Astrocyte (in vitro differentiated cells and primary cell): Measurements from ENCODE around the gene SLC5A3. TPM values are rescaled to one million over a fixed set of nuclear protein-coding genes. Genes with fewer than 3 reads are reported as not detected.

ENCODE experiments used
- DNase-seq: peaks from one replicate; pipeline ENCODE4 v3.0.0-alpha.2; 2010; ENCODE audit warnings: low read depth
- FAIRE-seq: peaks from 2 replicates; lab custom pipeline; 2011; peaks lifted over from hg19 to GRCh38; lab: Jason Lieb, UNC
- H2AFZ ChIP-seq: 2 replicates; pipeline ENCODE4 v1.6.0; 2012; ENCODE audit warnings: low read depth, low read length, inconsistent platforms
- H3K27ac ChIP-seq: 2 replicates; pipeline ENCODE4 v1.5.1; 2011; ENCODE audit warnings: low read depth, low read length, inconsistent platforms
- H3K27me3 ChIP-seq: 2 replicates; pipeline ENCODE4 v1.6.0; 2011; ENCODE audit warnings: low read length, inconsistent platforms; ENCODE audit not compliant: insufficient read depth
- H3K36me3 ChIP-seq: 2 replicates; pipeline ENCODE4 v1.5.1; 2011; ENCODE audit warnings: low read length, inconsistent platforms; ENCODE audit not compliant: insufficient read depth
- H3K4me1 ChIP-seq: 2 replicates; pipeline ENCODE4 v1.5.1; 2011; ENCODE audit warnings: low read length, inconsistent platforms; ENCODE audit not compliant: insufficient read depth
- H3K4me2 ChIP-seq: 2 replicates; pipeline ENCODE4 v1.6.0; 2012; ENCODE audit warnings: low read length, inconsistent platforms
- H3K4me3 ChIP-seq: 2 replicates; pipeline ENCODE4 v1.5.1; 2011; ENCODE audit warnings: low read depth, mild to moderate bottlenecking, low read length, inconsistent platforms; ENCODE audit not compliant: insufficient read depth
- H3K79me2 ChIP-seq: 2 replicates; pipeline ENCODE4 v1.6.0; 2012; ENCODE audit warnings: mild to moderate bottlenecking, low read length, inconsistent platforms; ENCODE audit not compliant: insufficient read depth
- H3K9ac ChIP-seq: 2 replicates; pipeline ENCODE4 v1.6.0; 2012; ENCODE audit warnings: mild to moderate bottlenecking, low read length, inconsistent platforms
- H3K9me3 ChIP-seq: 2 replicates; pipeline ENCODE4 v1.5.1; 2012; ENCODE audit warnings: low read depth, mild to moderate bottlenecking, low read length, inconsistent platforms; ENCODE audit not compliant: insufficient read depth
- H4K20me1 ChIP-seq: 2 replicates; pipeline ENCODE4 v1.6.0; 2012; ENCODE audit warnings: low read length, inconsistent platforms; ENCODE audit not compliant: insufficient read depth
- H3K27ac Mint-ChIP-seq: one replicate; pipeline ENCODE4 v1.8.0; 2021; ENCODE audit warnings: mild to moderate bottlenecking, mixed read lengths; ENCODE audit not compliant: unreplicated experiment
- H3K27me3 Mint-ChIP-seq: one replicate; pipeline ENCODE4 v1.8.0; 2021; ENCODE audit warnings: low read depth, mixed read lengths; ENCODE audit not compliant: unreplicated experiment
- H3K36me3 Mint-ChIP-seq: one replicate; pipeline ENCODE4 v1.8.0; 2021; ENCODE audit warnings: low read depth, mixed read lengths; ENCODE audit not compliant: unreplicated experiment
- H3K4me1 Mint-ChIP-seq: one replicate; pipeline ENCODE4 v1.8.0; 2021; ENCODE audit warnings: low read depth, mixed read lengths; ENCODE audit not compliant: unreplicated experiment
- H3K4me3 Mint-ChIP-seq: one replicate; pipeline ENCODE4 v1.8.0; 2021; ENCODE audit warnings: mild to moderate bottlenecking, moderate library complexity, mixed read lengths; ENCODE audit not compliant: unreplicated experiment
- H3K9me3 Mint-ChIP-seq: one replicate; pipeline ENCODE4 v1.8.0; 2021; ENCODE audit warnings: mild to moderate bottlenecking, mixed read lengths; ENCODE audit not compliant: unreplicated experiment
- CTCF ChIP-seq: IDR thresholded peaks from 2 replicates; pipeline ENCODE4 v1.5.1; 2011; ENCODE audit warnings: low read depth, mild to moderate bottlenecking, inconsistent platforms, low read length, moderate library complexity; ENCODE audit not compliant: insufficient read depth
- EZH2 ChIP-seq: IDR thresholded peaks from 2 replicates; pipeline ENCODE4 v1.6.1; 2012; ENCODE audit warnings: mild to moderate bottlenecking, low read length, inconsistent platforms; ENCODE audit not compliant: insufficient read depth
- total RNA-seq: library from RNA; stranded (reverse); gene quantifications from 2 replicates; pipeline ENCODE4 v1.2.1, GENCODE V29; 2021

SLC5A3 gene
- total RNA-seq, 1 donor from 2014 or later = 22.1 TPM

GRCh38 chr21:34088752-34089151, 15.4 kb downstream of the SLC5A3 start:
- Mint-ChIP-seq H3K9me3 (no peaks in the 10 kb centered on the region), H3K27me3 (no peaks in the 10 kb centered on the region), H3K4me3 (no peak overlapping the region), H3K36me3 (no peaks in the 10 kb centered on the region), H3K4me1 (peaks cover 6% of the 10 kb centered on the region), H3K27ac (no peak overlapping the region)
- DNase-seq = no peak
- H2AFZ ChIP-seq = no peak overlapping the region
- H3K36me3 ChIP-seq = no peaks in the 10 kb centered on the region
- no peak overlapping the region for H3K27ac ChIP-seq
- H3K4me1 ChIP-seq = no peaks in the 10 kb centered on the region
- H3K27me3 ChIP-seq = no peaks in the 10 kb centered on the region
- peaks cover 96% of the 10 kb centered on the region for H3K79me2 ChIP-seq
- H4K20me1 ChIP-seq = peaks cover 72% of the 10 kb centered on the region
- no peak for FAIRE-seq
- TF ChIP-seq EZH2 (no peak), CTCF (no peak)
- no peak overlapping the region for H3K4me2 ChIP-seq
- H3K9me3 ChIP-seq = no peaks in the 10 kb centered on the region
- H3K4me3 ChIP-seq = no peak overlapping the region
- no peak overlapping the region for H3K9ac ChIP-seq

- Mint-ChIP-seq H3K36me3 (peaks cover 2% of the 10 kb centered on the region), H3K9me3 (no peaks in the 10 kb centered on the region), H3K4me3 (no peak overlapping the region), H3K27me3 (no peaks in the 10 kb centered on the region), H3K4me1 (peaks cover 6% of the 10 kb centered on the region), H3K27ac (no peak overlapping the region)
- no peaks in the 10 kb centered on the region for H3K27me3 ChIP-seq
- no peaks in the 10 kb centered on the region for H3K9me3 ChIP-seq
- H3K36me3 ChIP-seq = peaks cover 13% of the 10 kb centered on the region
- FAIRE-seq (no peak), DNase-seq (no peak)
- H3K79me2 ChIP-seq = peaks cover 99% of the 10 kb centered on the region
- H3K27ac ChIP-seq = no peak overlapping the region
- TF ChIP-seq EZH2 (no peak), CTCF (no peak)
- peaks cover 62% of the 10 kb centered on the region for H4K20me1 ChIP-seq
- H3K9ac ChIP-seq = no peak overlapping the region
- no peak overlapping the region for H2AFZ ChIP-seq
- H3K4me1 ChIP-seq = no peaks in the 10 kb centered on the region
- no peak overlapping the region for H3K4me2 ChIP-seq
- no peak overlapping the region for H3K4me3 ChIP-seq
Observed at GRCh38 chr21:34091032-34091431, 17.7 kb downstream of the SLC5A3 start.

- Histone ChIP-seq H3K4me1 (no peaks in the 10 kb centered on the region), H3K9me3 (no peaks in the 10 kb centered on the region), H3K9ac (no peak overlapping the region), H3K36me3 (peaks cover 16% of the 10 kb centered on the region), H3K27ac (no peak overlapping the region), H3K4me3 (no peak overlapping the region), H4K20me1 (peaks cover 62% of the 10 kb centered on the region), H3K4me2 (no peak overlapping the region), H3K79me2 (peaks cover 98% of the 10 kb centered on the region), H2AFZ (no peak overlapping the region), H3K27me3 (no peaks in the 10 kb centered on the region)
- FAIRE-seq (no peak), DNase-seq (no peak)
- no peak overlapping the region for H3K27ac Mint-ChIP-seq
- TF ChIP-seq EZH2 = no peak
- TF ChIP-seq CTCF = peak; percentile 43
- H3K9me3 Mint-ChIP-seq = no peaks in the 10 kb centered on the region
- peaks cover 6% of the 10 kb centered on the region for H3K4me1 Mint-ChIP-seq
- H3K4me3 Mint-ChIP-seq = no peak overlapping the region
- no peaks in the 10 kb centered on the region for H3K27me3 Mint-ChIP-seq
- peaks cover 2% of the 10 kb centered on the region for H3K36me3 Mint-ChIP-seq
Observed at GRCh38 chr21:34091607-34092006, 18.2 kb downstream of the SLC5A3 start.
